NCI-H1417 treated with DMSO at 0.1 percent for 48 hours (cell line): ENCODE measurements around the gene GLRA1.
"Not testable (repeated sequence)": the region's sequence is repeated elsewhere in the genome, so short reads cannot be mapped to it uniquely, and the experiment has no call there.

Experiments used
- DNase-seq: peaks from one replicate; lab custom pipeline; 2025; lab: John Stamatoyannopoulos, UW

Gene GLRA1

GRCh38 chr5:151917904-151918303 lies 6.7 kb downstream of the GLRA1 start:
- DNase-seq, result no peak

GRCh38 chr5:151913425-151913824 lies 11.2 kb downstream of the GLRA1 start:
- no peak for DNase-seq

GRCh38 chr5:151912360-151912759 lies 12.3 kb downstream of the GLRA1 start:
- DNase-seq, result no peak

GRCh38 chr5:151911011-151911410 lies 13.6 kb downstream of the GLRA1 start:
- no peak for DNase-seq

- DNase-seq, result no peak
These were observed 15.0 kb downstream of the GLRA1 start for GRCh38 chr5:151909628-151910027.

- no peak for DNase-seq
These were observed 18.4 kb downstream of the GLRA1 start for GRCh38 chr5:151906246-151906645.

GRCh38 chr5:151905557-151905961 lies 19.1 kb downstream of the GLRA1 start:
- no peak for DNase-seq

- no peak for DNase-seq
These were observed 19.7 kb downstream of the GLRA1 start for GRCh38 chr5:151904909-151905308.

- DNase-seq, result no peak
These were observed 20.5 kb downstream of the GLRA1 start for GRCh38 chr5:151904127-151904526.

GRCh38 chr5:151903243-151903653 lies 21.4 kb downstream of the GLRA1 start:
- no peak for DNase-seq

GRCh38 chr5:151902215-151902614 lies 22.4 kb downstream of the GLRA1 start:
- no peak for DNase-seq

- no peak for DNase-seq
These were observed 23.0 kb downstream of the GLRA1 start for GRCh38 chr5:151901611-151902010.

GRCh38 chr5:151900891-151901290 lies 23.8 kb downstream of the GLRA1 start:
- no peak for DNase-seq

- no peak for DNase-seq
These were observed 25.3 kb downstream of the GLRA1 start for GRCh38 chr5:151899399-151899798.

- no peak for DNase-seq
These were observed 26.8 kb downstream of the GLRA1 start for GRCh38 chr5:151897896-151898295.

- no peak for DNase-seq
These were observed 27.6 kb downstream of the GLRA1 start for GRCh38 chr5:151897020-151897552.

GRCh38 chr5:151896031-151896691 lies 28.5 kb downstream of the GLRA1 start:
- DNase-seq, result no peak

GRCh38 chr5:151895660-151896030 lies 29.0 kb downstream of the GLRA1 start:
- no peak for DNase-seq

- not testable (repeated sequence) for DNase-seq
These were observed 31.2 kb downstream of the GLRA1 start for GRCh38 chr5:151893485-151893884.

- no peak for DNase-seq
These were observed 32.3 kb downstream of the GLRA1 start for GRCh38 chr5:151892393-151892792.

- DNase-seq, result no peak
These were observed 34.4 kb downstream of the GLRA1 start for GRCh38 chr5:151890299-151890698.

GRCh38 chr5:151889614-151890013 lies 35.0 kb downstream of the GLRA1 start:
- no peak for DNase-seq

- DNase-seq, result no peak
These were observed 37.9 kb downstream of the GLRA1 start for GRCh38 chr5:151886546-151887275.
